ENCODE results near the gene TET2. TPM values are rescaled to one million over a fixed set of nuclear protein-coding genes. Genes with fewer than 3 reads are reported as not detected.

Gene TET2
- total RNA-seq, 2 donors from 2014 or later = 20.0 to 30.1 TPM

DNA sequence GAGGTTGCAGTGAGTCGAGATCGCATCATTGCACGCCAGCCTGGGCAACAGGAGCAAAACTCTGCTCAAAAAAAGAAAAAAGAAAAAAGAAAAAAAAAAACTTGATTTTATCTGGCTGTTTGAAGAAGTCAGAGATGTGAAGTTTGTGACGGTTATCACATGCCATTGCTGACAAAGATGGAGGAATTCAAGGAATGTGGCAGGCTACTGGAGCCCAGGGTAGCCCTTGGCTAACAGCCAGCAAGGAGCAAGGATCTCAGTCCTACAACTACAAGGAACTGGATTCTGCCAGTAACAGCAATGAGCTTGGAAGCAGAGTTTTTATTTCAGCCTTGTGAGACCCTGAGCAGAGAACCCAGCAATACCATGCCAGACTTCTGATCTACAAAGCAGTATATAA, 24.3 kb upstream of the TET2 start:
- intact Hi-C loops (cut with DNase I) = no loop called here
- no peak for DNase-seq
- H3K27me3 ChIP-seq = no peaks in the 10 kb centered on the region

DNA sequence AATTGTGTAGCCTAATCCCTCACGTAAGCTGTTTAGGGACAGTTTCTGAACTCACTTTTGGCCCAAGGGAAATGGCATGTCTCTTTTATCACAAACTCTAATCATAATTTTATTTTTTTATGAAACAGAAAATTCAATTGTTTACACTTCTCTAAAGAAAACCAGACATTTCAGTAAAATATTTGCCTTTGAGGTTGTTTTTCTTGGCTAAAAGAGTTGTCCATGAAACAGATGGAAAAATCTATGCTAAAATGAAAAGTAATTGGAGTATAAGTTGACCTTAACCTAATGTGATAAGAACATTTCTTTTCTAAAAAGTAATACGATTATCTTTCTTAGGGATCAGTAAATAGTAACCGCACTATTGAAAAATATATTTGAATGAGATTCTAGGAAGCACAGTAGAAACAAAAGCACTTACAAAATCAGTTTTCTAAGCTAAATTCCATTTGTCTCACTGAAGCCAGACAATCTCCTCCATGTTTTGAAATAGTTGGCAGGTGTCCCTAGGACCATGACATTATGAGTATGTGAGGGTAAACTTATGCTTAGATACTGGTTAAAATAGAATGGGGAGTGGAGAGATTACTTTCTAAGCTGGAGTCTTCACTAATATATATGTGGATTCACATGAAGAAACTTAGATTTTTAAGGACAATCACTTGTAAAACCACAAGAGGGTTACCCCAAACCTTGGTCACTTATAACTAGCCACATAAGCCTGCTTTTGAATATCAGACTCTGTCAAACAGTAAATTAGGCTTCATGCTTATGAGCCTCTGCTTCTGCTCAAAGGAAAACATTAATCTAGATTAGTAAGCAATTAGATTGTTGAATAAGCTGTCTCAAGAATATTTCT, 20.1 kb upstream of the TET2 start:
- TF ChIP-seq, protein P1, sequence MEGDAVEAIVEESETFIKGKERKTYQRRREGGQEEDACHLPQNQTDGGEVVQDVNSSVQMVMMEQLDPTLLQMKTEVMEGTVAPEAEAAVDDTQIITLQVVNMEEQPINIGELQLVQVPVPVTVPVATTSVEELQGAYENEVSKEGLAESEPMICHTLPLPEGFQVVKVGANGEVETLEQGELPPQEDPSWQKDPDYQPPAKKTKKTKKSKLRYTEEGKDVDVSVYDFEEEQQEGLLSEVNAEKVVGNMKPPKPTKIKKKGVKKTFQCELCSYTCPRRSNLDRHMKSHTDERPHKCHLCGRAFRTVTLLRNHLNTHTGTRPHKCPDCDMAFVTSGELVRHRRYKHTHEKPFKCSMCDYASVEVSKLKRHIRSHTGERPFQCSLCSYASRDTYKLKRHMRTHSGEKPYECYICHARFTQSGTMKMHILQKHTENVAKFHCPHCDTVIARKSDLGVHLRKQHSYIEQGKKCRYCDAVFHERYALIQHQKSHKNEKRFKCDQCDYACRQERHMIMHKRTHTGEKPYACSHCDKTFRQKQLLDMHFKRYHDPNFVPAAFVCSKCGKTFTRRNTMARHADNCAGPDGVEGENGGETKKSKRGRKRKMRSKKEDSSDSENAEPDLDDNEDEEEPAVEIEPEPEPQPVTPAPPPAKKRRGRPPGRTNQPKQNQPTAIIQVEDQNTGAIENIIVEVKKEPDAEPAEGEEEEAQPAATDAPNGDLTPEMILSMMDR (IDR thresholded peaks at IDR 0.05) = no peak
- no peak overlapping the region for H3K4me3 ChIP-seq
- no peaks in the 10 kb centered on the region for H3K36me3 ChIP-seq
- H3K9ac ChIP-seq (ENCODE audit: low read depth in 2 of 2, low read length in 2 of 2) = no peak overlapping the region
- DNase-seq = no peak
- intact Hi-C loops (cut with DNase I) = no loop called here
- no peaks in the 10 kb centered on the region for H3K4me1 ChIP-seq
- no peak overlapping the region for H3K27ac ChIP-seq
- no peaks in the 10 kb centered on the region for H3K27me3 ChIP-seq
- H3K9me3 ChIP-seq = no peaks in the 10 kb centered on the region

More for the DNA sequence above, 24.3 kb upstream of the TET2 start:
- Histone ChIP-seq H3K4me1 (no peaks in the 10 kb centered on the region), H3K9ac (ENCODE audit: low read depth in 2 of 2, low read length in 2 of 2) (no peak overlapping the region), H3K4me3 (no peak overlapping the region), H3K9me3 (no peaks in the 10 kb centered on the region), H3K36me3 (no peaks in the 10 kb centered on the region), H3K27ac (no peak overlapping the region)
- TF ChIP-seq, protein P1 (IDR thresholded peaks at IDR 0.05) = no peak

DNA sequence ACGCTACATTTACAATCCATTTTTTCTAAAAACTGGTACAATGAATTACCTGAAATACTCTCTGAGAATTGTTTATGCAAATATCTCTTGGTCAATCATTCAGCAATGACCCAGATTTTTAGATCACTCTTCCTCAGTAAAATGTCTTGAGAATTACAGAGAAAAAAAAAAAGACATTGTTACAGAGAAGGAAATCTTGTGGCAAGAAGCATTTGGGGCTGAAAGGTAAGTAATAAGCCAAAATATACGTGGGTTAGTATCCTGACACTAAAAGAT, 19.6 kb upstream of the TET2 start:
- H3K4me1 ChIP-seq = no peaks in the 10 kb centered on the region
- intact Hi-C loops (cut with DNase I) = no loop called here
- H3K27ac ChIP-seq = no peak overlapping the region
- TF ChIP-seq, protein P1 (IDR thresholded peaks at IDR 0.05) = no peak
- no peak overlapping the region for H3K9ac ChIP-seq (ENCODE audit: low read depth in 2 of 2, low read length in 2 of 2)
- no peak overlapping the region for H3K4me3 ChIP-seq
- H3K9me3 ChIP-seq = no peaks in the 10 kb centered on the region
- H3K27me3 ChIP-seq = no peaks in the 10 kb centered on the region
- no peaks in the 10 kb centered on the region for H3K36me3 ChIP-seq
- no peak for DNase-seq

DNA sequence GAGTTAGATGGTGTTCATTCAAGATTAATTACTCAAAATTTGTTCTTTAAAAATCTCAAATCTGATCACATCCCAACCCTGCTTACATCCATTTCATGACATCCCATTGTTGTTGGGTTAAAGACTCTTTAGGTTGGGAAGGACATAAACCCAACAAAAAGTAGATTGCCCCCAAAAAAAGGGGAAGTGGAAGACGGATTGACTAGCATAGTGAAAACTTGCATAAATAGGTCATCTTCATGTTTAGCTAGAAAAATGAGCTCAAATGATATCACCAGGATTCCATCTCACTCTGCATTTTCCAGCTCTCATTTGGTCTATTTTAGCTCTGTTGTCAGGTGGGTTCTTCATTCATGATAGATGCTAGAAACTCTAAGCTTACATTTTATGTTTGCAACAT, 18.5 kb upstream of the TET2 start:
- Histone ChIP-seq H3K27ac (no peak overlapping the region), H3K9me3 (no peaks in the 10 kb centered on the region), H3K4me1 (no peaks in the 10 kb centered on the region), H3K9ac (ENCODE audit: low read depth in 2 of 2, low read length in 2 of 2) (no peak overlapping the region), H3K36me3 (no peaks in the 10 kb centered on the region), H3K27me3 (no peaks in the 10 kb centered on the region), H3K4me3 (no peak overlapping the region)
- intact Hi-C loops (cut with DNase I) = no loop called here
- TF ChIP-seq, protein P1 (IDR thresholded peaks at IDR 0.05) = no peak
- no peak for DNase-seq

DNA sequence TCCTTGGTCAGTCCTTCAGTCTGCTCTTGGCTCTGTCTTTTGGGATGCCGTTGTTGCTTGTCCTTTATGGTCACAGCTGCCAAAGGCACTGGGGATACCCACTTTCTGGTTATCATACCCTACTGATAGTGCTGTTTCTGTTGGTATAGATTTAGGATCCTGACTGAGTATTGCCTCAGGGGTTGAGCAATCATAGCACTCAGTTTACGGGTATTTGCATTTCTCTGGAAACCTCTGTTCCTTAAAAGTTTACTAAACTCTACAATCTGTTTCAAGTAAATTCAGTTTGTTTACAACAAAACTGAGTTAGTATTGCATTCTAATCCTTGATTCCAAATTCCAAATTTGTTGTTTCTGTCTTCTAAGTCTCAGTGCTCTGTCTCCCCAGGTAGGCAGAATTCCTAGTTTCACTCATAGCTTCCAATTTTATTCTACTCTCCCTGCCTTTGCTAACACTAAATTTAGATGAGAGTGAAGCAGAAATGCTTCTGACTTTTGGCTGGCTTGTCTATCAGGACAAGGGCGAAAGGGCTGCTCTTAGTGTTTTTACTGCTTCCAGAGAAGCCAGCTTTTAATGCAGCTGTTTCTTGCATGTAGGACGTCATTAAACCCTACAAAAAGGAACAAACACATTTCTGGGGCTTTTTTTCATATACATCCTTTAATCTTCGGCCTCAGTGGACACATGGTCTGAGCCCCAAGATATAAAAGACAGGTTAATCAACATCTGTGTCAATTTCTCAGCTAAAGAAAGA, 17.2 kb upstream of the TET2 start:
- DNase-seq = no peak
- no peak overlapping the region for H3K4me3 ChIP-seq
- no peaks in the 10 kb centered on the region for H3K4me1 ChIP-seq
- H3K36me3 ChIP-seq = no peaks in the 10 kb centered on the region
- no peaks in the 10 kb centered on the region for H3K27me3 ChIP-seq
- H3K27ac ChIP-seq = no peak overlapping the region
- TF ChIP-seq, protein P1 (IDR thresholded peaks at IDR 0.05) = no peak
- H3K9me3 ChIP-seq = no peaks in the 10 kb centered on the region
- no peak overlapping the region for H3K9ac ChIP-seq (ENCODE audit: low read depth in 2 of 2, low read length in 2 of 2)
- intact Hi-C loops (cut with DNase I) = no loop called here

Measured in colonic mucosa (tissue), 4 donors.